ENCODE results near the gene CERT1.

DNA sequence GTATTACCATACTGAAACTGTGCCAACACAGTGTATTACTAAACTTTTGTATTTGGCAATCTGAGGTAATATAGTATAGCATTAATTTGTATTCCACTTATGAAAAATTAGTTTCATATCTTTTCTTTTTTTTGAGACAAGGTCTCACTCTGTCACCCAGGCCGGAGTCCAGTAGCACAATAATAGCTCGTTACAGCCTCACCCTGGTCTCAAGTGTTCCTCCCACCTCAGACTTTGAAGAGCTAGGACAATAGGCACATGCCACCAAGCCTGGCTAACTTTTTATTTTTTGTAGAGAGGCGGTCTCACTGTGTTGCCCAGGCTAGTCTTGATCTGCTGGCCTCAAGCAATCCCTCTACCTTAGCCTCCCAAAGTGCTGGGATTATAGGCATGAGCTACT is 36.4 kb upstream of the CERT1 start:
- TF ChIP-seq POLR2AphosphoS5 (IDR thresholded peaks at IDR 0.05; ENCODE audit: low read depth, low read length) (no peak), TAF1 (IDR thresholded peaks at IDR 0.05; ENCODE audit: borderline replicate concordance, insufficient read depth, low read length) (no peak), SIN3A (IDR thresholded peaks at IDR 0.05; ENCODE audit: borderline replicate concordance, insufficient read depth, low read length) (no peak)
- TF ChIP-seq, protein P1, sequence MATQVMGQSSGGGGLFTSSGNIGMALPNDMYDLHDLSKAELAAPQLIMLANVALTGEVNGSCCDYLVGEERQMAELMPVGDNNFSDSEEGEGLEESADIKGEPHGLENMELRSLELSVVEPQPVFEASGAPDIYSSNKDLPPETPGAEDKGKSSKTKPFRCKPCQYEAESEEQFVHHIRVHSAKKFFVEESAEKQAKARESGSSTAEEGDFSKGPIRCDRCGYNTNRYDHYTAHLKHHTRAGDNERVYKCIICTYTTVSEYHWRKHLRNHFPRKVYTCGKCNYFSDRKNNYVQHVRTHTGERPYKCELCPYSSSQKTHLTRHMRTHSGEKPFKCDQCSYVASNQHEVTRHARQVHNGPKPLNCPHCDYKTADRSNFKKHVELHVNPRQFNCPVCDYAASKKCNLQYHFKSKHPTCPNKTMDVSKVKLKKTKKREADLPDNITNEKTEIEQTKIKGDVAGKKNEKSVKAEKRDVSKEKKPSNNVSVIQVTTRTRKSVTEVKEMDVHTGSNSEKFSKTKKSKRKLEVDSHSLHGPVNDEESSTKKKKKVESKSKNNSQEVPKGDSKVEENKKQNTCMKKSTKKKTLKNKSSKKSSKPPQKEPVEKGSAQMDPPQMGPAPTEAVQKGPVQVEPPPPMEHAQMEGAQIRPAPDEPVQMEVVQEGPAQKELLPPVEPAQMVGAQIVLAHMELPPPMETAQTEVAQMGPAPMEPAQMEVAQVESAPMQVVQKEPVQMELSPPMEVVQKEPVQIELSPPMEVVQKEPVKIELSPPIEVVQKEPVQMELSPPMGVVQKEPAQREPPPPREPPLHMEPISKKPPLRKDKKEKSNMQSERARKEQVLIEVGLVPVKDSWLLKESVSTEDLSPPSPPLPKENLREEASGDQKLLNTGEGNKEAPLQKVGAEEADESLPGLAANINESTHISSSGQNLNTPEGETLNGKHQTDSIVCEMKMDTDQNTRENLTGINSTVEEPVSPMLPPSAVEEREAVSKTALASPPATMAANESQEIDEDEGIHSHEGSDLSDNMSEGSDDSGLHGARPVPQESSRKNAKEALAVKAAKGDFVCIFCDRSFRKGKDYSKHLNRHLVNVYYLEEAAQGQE (IDR thresholded peaks at IDR 0.05; ENCODE audit: insufficient read depth in 1 of 2, low read depth in 2 of 2, low read length in 2 of 2), result no peak

Data from PFSK-1 (cell line).